Muscle of leg (tissue), 11 donors: ENCODE measurements around the gene TLE3. TPM values are rescaled to one million over a fixed set of nuclear protein-coding genes. Genes with fewer than 3 reads are reported as not detected.

ENCODE experiments used
- DNase-seq: peaks from one replicate; pipeline ENCODE4 v3.0.0; 2013
- H3K27ac ChIP-seq: one replicate; pipeline ENCODE4 v1.5.1; 2013; ENCODE audit warnings: mild to moderate bottlenecking, low read length, control low read depth
- H3K27me3 ChIP-seq: one replicate; pipeline ENCODE4 v1.6.1; 2013; ENCODE audit warnings: low read length; ENCODE audit not compliant: control insufficient read depth, insufficient read depth
- H3K36me3 ChIP-seq: one replicate; pipeline ENCODE4 v1.6.1; 2013; ENCODE audit warnings: low read length; ENCODE audit not compliant: control insufficient read depth, insufficient read depth
- H3K4me1 ChIP-seq: one replicate; pipeline ENCODE4 v1.6.1; 2013; ENCODE audit warnings: low read length; ENCODE audit not compliant: control insufficient read depth, insufficient read depth
- H3K4me3 ChIP-seq: one replicate; pipeline ENCODE4 v1.5.1; 2013; ENCODE audit warnings: low read length, control low read depth
- H3K9me3 ChIP-seq: replicated peaks from 2 replicates; pipeline ENCODE4 v1.6.1; 2013; ENCODE audit warnings: low read depth, low read length; ENCODE audit not compliant: control insufficient read depth
- WGBS: methylation state at CpG from one replicate; pipeline ENCODE4 v1.1.5; 2013; ENCODE audit warnings: missing lambda C conversion rate; ENCODE audit not compliant: insufficient coverage; 5-methylcytosine and 5-hydroxymethylcytosine counted together
- polyA plus RNA-seq, 8 donors: library from polyadenylated mRNA; unstranded; fragments of 120-200 nt; gene quantifications; one replicate each; pipeline versions ENCODE4 v1.2.1 to v1.2.3, GENCODE V29; 2013; ENCODE audit warnings: inconsistent platforms in 1 of 8, low replicate concordance in 1 of 8; ENCODE audit not compliant: insufficient read length in 8 of 8, insufficient read depth in 1 of 8
- total RNA-seq: library from RNA; stranded (reverse); fragments of 120-200 nt; gene quantifications from one replicate; pipeline ENCODE4 v1.2.4, GENCODE V29; 2013

Gene TLE3
- total and polyA plus RNA-seq, 9 donors = 18.6 to 35.6 (median 28.9) TPM

GRCh38 chr15:70014331-70014730, 83.4 kb downstream of the TLE3 start:
- no peak overlapping the region for H3K27ac ChIP-seq
- 73% methylated on average over 6 of the region's 6 CpGs for WGBS
- H3K27me3 ChIP-seq = peaks cover 50% of the 10 kb centered on the region
- no peak for DNase-seq
- no peaks in the 10 kb centered on the region for H3K4me1 ChIP-seq
- no peak overlapping the region for H3K4me3 ChIP-seq
- H3K9me3 ChIP-seq = peaks cover 2% of the 10 kb centered on the region
- no peaks in the 10 kb centered on the region for H3K36me3 ChIP-seq

GRCh38 chr15:70013656-70014313, 83.9 kb downstream of the TLE3 start:
- WGBS = 17% methylated on average over 2 of the region's 8 CpGs
- DNase-seq = no peak
- Histone ChIP-seq H3K36me3 (no peaks in the 10 kb centered on the region), H3K4me3 (no peak overlapping the region), H3K9me3 (peaks cover 2% of the 10 kb centered on the region), H3K27ac (no peak overlapping the region), H3K4me1 (no peaks in the 10 kb centered on the region), H3K27me3 (peaks cover 50% of the 10 kb centered on the region)

- DNase-seq = no peak
- WGBS = 55% methylated on average over 3 of the region's 4 CpGs
- H3K27me3 ChIP-seq = peaks cover 46% of the 10 kb centered on the region
- H3K27ac ChIP-seq = no peak overlapping the region
- H3K4me3 ChIP-seq = no peak overlapping the region
- H3K36me3 ChIP-seq = no peaks in the 10 kb centered on the region
- H3K9me3 ChIP-seq = peaks cover 2% of the 10 kb centered on the region
- H3K4me1 ChIP-seq = no peaks in the 10 kb centered on the region
These were observed 84.8 kb downstream of the TLE3 start for GRCh38 chr15:70012895-70013294.

GRCh38 chr15:70008697-70009290, 88.9 kb downstream of the TLE3 start:
- DNase-seq = no peak
- no peak overlapping the region for H3K27ac ChIP-seq
- no peak overlapping the region for H3K4me3 ChIP-seq
- no peaks in the 10 kb centered on the region for H3K4me1 ChIP-seq
- WGBS = 80% methylated on average over 1 of the region's 3 CpGs
- H3K27me3 ChIP-seq = peaks cover 30% of the 10 kb centered on the region
- H3K9me3 ChIP-seq = no peaks in the 10 kb centered on the region
- H3K36me3 ChIP-seq = no peaks in the 10 kb centered on the region

- Histone ChIP-seq H3K27me3 (peaks cover 28% of the 10 kb centered on the region), H3K4me3 (no peak overlapping the region), H3K36me3 (no peaks in the 10 kb centered on the region), H3K9me3 (peaks cover 7% of the 10 kb centered on the region), H3K4me1 (no peaks in the 10 kb centered on the region), H3K27ac (no peak overlapping the region)
- no peak for DNase-seq
- WGBS = 75% methylated on average over 10 of the region's 12 CpGs
These were observed 91.2 kb downstream of the TLE3 start for GRCh38 chr15:70006259-70007147.

- no peak overlapping the region for H3K4me3 ChIP-seq
- peaks cover 27% of the 10 kb centered on the region for H3K27me3 ChIP-seq
- no peak for DNase-seq
- H3K36me3 ChIP-seq = no peaks in the 10 kb centered on the region
- no peak overlapping the region for H3K27ac ChIP-seq
- H3K4me1 ChIP-seq = no peaks in the 10 kb centered on the region
- WGBS = 90% methylated on average over 3 of the region's 3 CpGs
- H3K9me3 ChIP-seq = peaks cover 7% of the 10 kb centered on the region
These were observed 92.9 kb downstream of the TLE3 start for GRCh38 chr15:70004826-70005225.

- 100% methylated on average over 1 of the region's 2 CpGs for WGBS
- Histone ChIP-seq H3K9me3 (peaks cover 7% of the 10 kb centered on the region), H3K4me3 (no peak overlapping the region), H3K27ac (no peak overlapping the region), H3K36me3 (no peaks in the 10 kb centered on the region), H3K4me1 (no peaks in the 10 kb centered on the region), H3K27me3 (peaks cover 22% of the 10 kb centered on the region)
- no peak for DNase-seq
These were observed 94.8 kb downstream of the TLE3 start for GRCh38 chr15:70002897-70003296.

- 80% methylated on average over 1 of the region's 4 CpGs for whole genome bisulfite sequencing
- Histone ChIP-seq H3K4me3 (no peak overlapping the region), H3K9me3 (peaks cover 7% of the 10 kb centered on the region), H3K27ac (no peak overlapping the region), H3K36me3 (no peaks in the 10 kb centered on the region), H3K27me3 (peaks cover 21% of the 10 kb centered on the region), H3K4me1 (no peaks in the 10 kb centered on the region)
- no peak for DNase-seq
These were observed 95.9 kb downstream of the TLE3 start for GRCh38 chr15:70001859-70002258.

- DNase-seq = no peak
- Histone ChIP-seq H3K27ac (no peak overlapping the region), H3K4me1 (no peaks in the 10 kb centered on the region), H3K36me3 (no peaks in the 10 kb centered on the region), H3K4me3 (no peak overlapping the region), H3K9me3 (peaks cover 7% of the 10 kb centered on the region), H3K27me3 (peaks cover 23% of the 10 kb centered on the region)
- WGBS = 70% methylated on average over 14 of the region's 17 CpGs
These were observed 98.2 kb downstream of the TLE3 start for GRCh38 chr15:69999392-70000085.
